Ovary (tissue), 3 donors: ENCODE results near the gene MAP9.

Experiments used
- CTCF ChIP-seq, 3 donors: fragments of 450-650 bp in 2 of 3; fragments of 200-600 bp in 1 of 3; IDR thresholded peaks; one replicate each; pipeline versions ENCODE4 v1.5.1 to v1.8.0; 2016 to 2022; ENCODE audit warnings: antibody characterized with exemption in 3 of 3, mild to moderate bottlenecking in 1 of 3
- POLR2A ChIP-seq: fragments of 450-650 bp; IDR thresholded peaks from one replicate; pipeline ENCODE4 v1.6.1; 2017; ENCODE audit warnings: antibody characterized with exemption, mild to moderate bottlenecking, moderate library complexity
- donor health status: DM: no; HTN: no; CAD: no.

GRCh38 chr4:155411546-155411945 is 34.8 kb upstream of the MAP9 start:
- TF ChIP-seq CTCF (IDR thresholded peaks at IDR 0.05) (no peak), POLR2A (no peak)
